ENCODE data around the gene ZRANB1.
"Not testable (repeated sequence)": the region's sequence is repeated elsewhere in the genome, so short reads cannot be mapped to it uniquely, and the experiment has no call there.

ZRANB1 gene

GRCh38 chr10:124941823-124942222, at the start of gene ZRANB1:
TSS of gene ZRANB1 (plus strand) at chr10:124942123. CDS start at chr10:124942494, 371 bp downstream.
- no peak for DNase-seq

- DNase-seq = no peak
Measured at GRCh38 chr10:124892905-124893304, 49.0 kb upstream of the ZRANB1 start.

- no peak for DNase-seq
Measured at GRCh38 chr10:124894569-124895215, 47.2 kb upstream of the ZRANB1 start.

- no peak for DNase-seq
Measured at GRCh38 chr10:124896751-124897150, 45.2 kb upstream of the ZRANB1 start.

GRCh38 chr10:124898471-124898870, 43.5 kb upstream of the ZRANB1 start:
- DNase-seq = no peak

- no peak for DNase-seq
Measured at GRCh38 chr10:124899151-124899550, 42.8 kb upstream of the ZRANB1 start.

GRCh38 chr10:124902462-124902861, 39.5 kb upstream of the ZRANB1 start:
- no peak for DNase-seq

GRCh38 chr10:124903111-124903510, 38.8 kb upstream of the ZRANB1 start:
- no peak for DNase-seq

GRCh38 chr10:124904796-124905195, 37.1 kb upstream of the ZRANB1 start:
- no peak for DNase-seq

- no peak for DNase-seq
Measured at GRCh38 chr10:124906551-124907001, 35.3 kb upstream of the ZRANB1 start.

- DNase-seq = no peak
Measured at GRCh38 chr10:124909563-124909962, 32.4 kb upstream of the ZRANB1 start.

GRCh38 chr10:124911124-124912067, 30.5 kb upstream of the ZRANB1 start:
- DNase-seq = no peak

GRCh38 chr10:124912101-124912886, 29.6 kb upstream of the ZRANB1 start:
- no peak for DNase-seq

GRCh38 chr10:124913167-124913566, 28.8 kb upstream of the ZRANB1 start:
- no peak for DNase-seq

GRCh38 chr10:124914398-124914797, 27.5 kb upstream of the ZRANB1 start:
- DNase-seq = not testable (repeated sequence)

GRCh38 chr10:124916098-124916584, 25.8 kb upstream of the ZRANB1 start:
- DNase-seq = no peak

- DNase-seq = peak; percentile 89
Measured at GRCh38 chr10:124916585-124917427, 25.1 kb upstream of the ZRANB1 start.

- DNase-seq = no peak
Measured at GRCh38 chr10:124917428-124918190, 24.3 kb upstream of the ZRANB1 start.

- no peak for DNase-seq
Measured at GRCh38 chr10:124918191-124918830, 23.6 kb upstream of the ZRANB1 start.

GRCh38 chr10:124918906-124919305, 23.0 kb upstream of the ZRANB1 start:
- DNase-seq = no peak

- DNase-seq = no peak
Measured at GRCh38 chr10:124921261-124921660, 20.7 kb upstream of the ZRANB1 start.

Measured in NCI-H1092 (cell line).